Cardiac muscle cell (in vitro differentiated cells and primary cell): ENCODE measurements around the gene EPHA4. TPM values are rescaled to one million over a fixed set of nuclear protein-coding genes. Genes with fewer than 3 reads are reported as not detected.
A peak's percentile ranks its signal among the peaks of the same experiment; 100 is the strongest.

Experiments
- DNase-seq, 2 donors: peaks; one replicate each; pipeline versions ENCODE4 v3.0.0 to v3.0.0-alpha.2; 2010 to 2017; ENCODE audit warnings: low read depth in 1 of 2, low spot score in 1 of 2
- H3K27ac ChIP-seq: fragments of 200-600 bp; sonication (generic); 2 replicates; pipeline ENCODE4 v1.5.1; 2016
- H3K27me3 ChIP-seq: fragments of 200-600 bp; sonication (generic); 2 replicates; pipeline ENCODE4 v1.6.0; 2016; ENCODE audit warnings: control low read depth
- H3K36me3 ChIP-seq: fragments of 200-600 bp; sonication (generic); 2 replicates; pipeline ENCODE4 v1.5.1; 2016; ENCODE audit warnings: control low read depth
- H3K4me1 ChIP-seq: fragments of 200-600 bp; sonication (generic); 2 replicates; pipeline ENCODE4 v1.8.1; 2017; ENCODE audit warnings: low read depth, mild to moderate bottlenecking, mixed run types
- H3K4me3 ChIP-seq: fragments of 200-600 bp; sonication (generic); 2 replicates; pipeline ENCODE4 v1.5.1; 2016; ENCODE audit warnings: mild to moderate bottlenecking
- H3K9me3 ChIP-seq: fragments of 200-600 bp; sonication (generic); 2 replicates; pipeline ENCODE4 v1.5.1; 2017; ENCODE audit warnings: low read depth, mild to moderate bottlenecking, control low read depth
- CTCF ChIP-seq: IDR thresholded peaks from 2 replicates; pipeline ENCODE4 v1.5.1; 2012; ENCODE audit warnings: low read depth, mild to moderate bottlenecking, low read length
- polyA plus RNA-seq: library from polyadenylated mRNA; unstranded; fragments of >200 nt; fragmentation: Nextera tagmentation; extraction: Ambion mirVana; gene quantifications from 2 replicates; pipeline ENCODE4 v1.2.1, GENCODE V29; 2016
- total RNA-seq: library from RNA; depleted of rRNA; stranded (reverse); fragments of >200 nt; gene quantifications from 2 replicates; pipeline ENCODE4 v1.2.3, GENCODE V29; 2016

The EPHA4 gene
- total and polyA plus RNA-seq, 2 experiments from 2014 or later, result 21.2 to 70.2 TPM

- Histone ChIP-seq H3K36me3 (no peaks in the 10 kb centered on the region), H3K27me3 (no peaks in the 10 kb centered on the region), H3K4me1 (peaks cover 11% of the 10 kb centered on the region), H3K9me3 (no peaks in the 10 kb centered on the region), H3K4me3 (no peak overlapping the region), H3K27ac (no peak overlapping the region)
- DNase-seq, result peak in 1 of 2 donors; percentile 22
- TF ChIP-seq CTCF, result peak; percentile 2
Observed at GRCh38 chr2:221372159-221372884, 199.8 kb downstream of the EPHA4 start.

GRCh38 chr2:221371347-221371746, 200.8 kb downstream of the EPHA4 start:
- no peaks in the 10 kb centered on the region for H3K9me3 ChIP-seq
- no peak overlapping the region for H3K4me3 ChIP-seq
- no peaks in the 10 kb centered on the region for H3K27me3 ChIP-seq
- no peak overlapping the region for H3K27ac ChIP-seq
- peaks cover 11% of the 10 kb centered on the region for H3K4me1 ChIP-seq
- H3K36me3 ChIP-seq, result no peaks in the 10 kb centered on the region
- TF ChIP-seq CTCF, result no peak
- DNase-seq, result no peak

GRCh38 chr2:221370857-221371211, 201.3 kb downstream of the EPHA4 start:
- no peak overlapping the region for H3K4me3 ChIP-seq
- no peaks in the 10 kb centered on the region for H3K9me3 ChIP-seq
- no peaks in the 10 kb centered on the region for H3K27me3 ChIP-seq
- peaks cover 11% of the 10 kb centered on the region for H3K4me1 ChIP-seq
- DNase-seq, result no peak
- no peak for TF ChIP-seq CTCF
- H3K36me3 ChIP-seq, result no peaks in the 10 kb centered on the region
- H3K27ac ChIP-seq, result no peak overlapping the region

GRCh38 chr2:221370076-221370856, 201.8 kb downstream of the EPHA4 start:
- Histone ChIP-seq H3K4me3 (no peak overlapping the region), H3K4me1 (peaks cover 11% of the 10 kb centered on the region), H3K36me3 (no peaks in the 10 kb centered on the region), H3K27me3 (no peaks in the 10 kb centered on the region), H3K9me3 (no peaks in the 10 kb centered on the region), H3K27ac (no peak overlapping the region)
- no peak for TF ChIP-seq CTCF
- no peak for DNase-seq
